AG09309 (cell line): ENCODE results near the gene CCN6.

ENCODE experiments used
- DNase-seq: peaks from one replicate; pipeline ENCODE4 v3.0.0-alpha.2; 2010; ENCODE audit warnings: low read depth
- H3K4me3 ChIP-seq: 2 replicates; pipeline ENCODE4 v1.5.1; 2011; ENCODE audit warnings: mild to moderate bottlenecking, low read depth, low read length, moderate library complexity; ENCODE audit not compliant: control insufficient read depth
- CTCF ChIP-seq: IDR thresholded peaks from 2 replicates; pipeline ENCODE4 v1.5.1; 2011; ENCODE audit warnings: mild to moderate bottlenecking, low read depth, low read length, inconsistent platforms; ENCODE audit not compliant: insufficient read depth, control insufficient read depth; ENCODE audit errors: missing control alignments

Gene CCN6

GRCh38 chr6:112033791-112034615 lies 19.9 kb upstream of the CCN6 start:
- no peak for TF ChIP-seq CTCF
- no peak for DNase-seq
- no peak overlapping the region for H3K4me3 ChIP-seq

- no peak overlapping the region for H3K4me3 ChIP-seq
- DNase-seq: no peak
- no peak for TF ChIP-seq CTCF
Observed at GRCh38 chr6:112034616-112034995, 19.3 kb upstream of the CCN6 start.

- DNase-seq: no peak
- no peak for TF ChIP-seq CTCF
- no peak overlapping the region for H3K4me3 ChIP-seq
Observed at GRCh38 chr6:112036088-112036637, 17.7 kb upstream of the CCN6 start.

- no peak for TF ChIP-seq CTCF
- no peak overlapping the region for H3K4me3 ChIP-seq
- peak; percentile 92 for DNase-seq
Observed at GRCh38 chr6:112037783-112038216, 16.1 kb upstream of the CCN6 start.

GRCh38 chr6:112038268-112038667 lies 15.6 kb upstream of the CCN6 start:
- no peak for TF ChIP-seq CTCF
- no peak overlapping the region for H3K4me3 ChIP-seq
- no peak for DNase-seq

- no peak overlapping the region for H3K4me3 ChIP-seq
- no peak for DNase-seq
- TF ChIP-seq CTCF: no peak
Observed at GRCh38 chr6:112038756-112039430, 15.0 kb upstream of the CCN6 start.
